Measurements from ENCODE around the gene PRRT2.
"Not testable (repeated sequence)": the region's sequence is repeated elsewhere in the genome, so short reads cannot be mapped to it uniquely, and the experiment has no call there.

PRRT2 gene

DNA sequence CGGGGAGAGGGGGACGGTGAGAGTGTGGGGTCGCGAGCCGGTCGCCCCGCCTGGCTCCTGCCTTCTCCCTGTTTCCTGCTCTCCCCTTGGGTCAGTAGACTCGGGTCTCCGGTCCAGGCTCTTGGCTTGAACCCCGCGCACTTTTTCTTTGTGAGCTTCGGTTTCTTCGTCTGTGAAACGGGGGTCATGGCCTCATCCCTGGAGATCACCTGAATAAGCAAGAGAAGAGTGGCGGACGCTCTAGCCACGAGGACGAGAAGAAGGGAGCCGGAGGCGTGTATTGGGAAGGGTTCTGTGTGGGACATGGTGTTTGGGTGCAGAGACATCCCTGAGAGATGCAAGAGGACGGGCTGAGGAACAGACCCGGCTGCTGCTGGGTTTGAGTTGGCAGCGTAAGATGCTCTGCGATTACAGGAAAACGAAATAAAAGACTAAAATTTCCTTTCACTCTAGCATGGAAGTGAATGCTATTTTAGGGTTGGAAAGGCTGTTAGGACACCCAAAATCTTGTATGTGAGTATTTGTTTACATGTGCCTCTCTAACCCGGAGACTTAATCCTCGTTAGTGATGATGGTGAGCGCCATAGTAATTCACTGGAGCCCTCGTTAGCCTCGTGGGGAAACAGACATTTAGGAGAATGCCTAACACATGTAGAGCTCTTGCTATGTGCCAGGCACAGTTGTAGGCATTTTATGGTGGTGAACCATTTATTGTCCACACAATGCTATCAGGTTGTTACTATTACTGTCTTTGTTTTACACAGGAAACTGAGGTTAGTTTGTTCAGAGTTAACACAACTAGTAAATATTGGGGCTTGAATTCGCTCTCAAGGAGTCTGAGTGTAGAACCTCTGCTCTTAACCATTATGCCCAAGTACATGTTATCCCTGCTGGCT is 20.8 kb upstream of the PRRT2 start:
- peak; percentile 29 for DNase-seq

GRCh38 chr16:29791845-29792807 is 19.9 kb upstream of the PRRT2 start:
- DNase-seq: no peak

DNA sequence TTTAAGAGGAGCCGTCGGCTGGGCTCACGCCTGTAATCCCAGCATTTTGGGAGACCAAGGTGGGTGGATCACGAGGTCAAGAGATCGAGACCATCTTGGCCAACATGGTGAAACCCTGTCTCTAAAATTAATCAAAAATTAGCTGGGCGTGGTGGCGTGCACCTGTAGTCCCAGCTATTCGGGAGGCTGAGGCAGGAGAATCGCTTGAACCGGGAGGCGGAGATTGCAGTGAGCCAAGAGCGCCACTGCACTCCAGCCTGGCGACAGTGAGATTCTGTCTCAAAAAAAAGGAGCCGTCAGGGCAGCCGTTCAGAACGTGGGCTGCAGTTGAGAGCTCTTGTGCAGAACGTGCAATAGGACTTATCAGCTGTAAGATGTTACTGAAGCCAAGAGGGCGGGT is 18.8 kb upstream of the PRRT2 start:
- not testable (repeated sequence) for DNase-seq

DNA sequence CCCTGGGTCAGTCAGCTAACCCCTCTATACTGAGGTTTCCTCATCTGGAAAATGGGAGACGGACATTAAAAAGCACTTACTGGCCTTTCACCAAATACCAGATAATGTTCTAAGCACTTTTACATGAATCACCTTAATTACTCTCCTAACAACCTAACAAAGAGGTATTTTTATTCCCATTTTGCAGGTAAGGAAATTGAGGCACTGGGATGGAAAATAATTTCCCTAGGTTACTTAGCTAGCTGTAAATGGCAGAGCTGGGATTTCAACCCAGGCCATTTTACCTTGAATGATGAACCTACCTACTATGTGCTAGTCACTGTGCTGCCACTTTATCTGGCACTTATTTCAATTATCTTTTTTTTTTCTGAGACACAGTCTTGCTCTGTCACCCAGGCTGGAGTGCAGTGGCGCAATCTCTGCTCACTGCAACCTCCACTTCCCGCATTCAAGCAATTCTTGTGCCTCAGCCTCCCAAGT is 17.7 kb upstream of the PRRT2 start:
- no peak for DNase-seq

DNA sequence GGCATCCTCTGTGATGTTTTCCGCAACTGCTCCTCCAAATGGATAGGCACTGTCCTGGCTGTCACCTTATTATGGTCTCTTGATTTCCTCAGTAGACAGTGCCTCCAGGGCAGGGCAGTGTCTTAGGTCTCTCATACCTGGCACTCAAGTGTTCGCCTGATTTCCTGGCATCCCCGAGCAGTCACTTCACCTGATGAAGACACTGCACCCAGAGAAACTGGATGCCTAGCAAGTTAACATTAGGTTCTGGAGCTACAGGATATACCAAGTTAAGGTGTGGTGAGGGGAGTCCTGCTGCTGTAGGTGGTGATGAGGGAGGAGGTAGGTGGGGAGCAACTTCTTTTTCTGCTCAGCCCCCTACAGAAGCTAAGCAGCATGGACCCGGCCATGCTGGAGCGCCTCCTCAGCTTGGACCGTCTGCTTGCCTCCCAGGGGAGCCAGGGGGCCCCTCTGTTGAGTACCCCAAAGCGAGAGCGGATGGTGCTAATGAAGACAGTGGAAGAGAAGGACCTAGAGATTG is 9.5 kb upstream of the PRRT2 start:
- DNase-seq: no peak

- no peak for DNase-seq
These were observed 8.0 kb upstream of the PRRT2 start for GRCh38 chr16:29804020-29804419.

DNA sequence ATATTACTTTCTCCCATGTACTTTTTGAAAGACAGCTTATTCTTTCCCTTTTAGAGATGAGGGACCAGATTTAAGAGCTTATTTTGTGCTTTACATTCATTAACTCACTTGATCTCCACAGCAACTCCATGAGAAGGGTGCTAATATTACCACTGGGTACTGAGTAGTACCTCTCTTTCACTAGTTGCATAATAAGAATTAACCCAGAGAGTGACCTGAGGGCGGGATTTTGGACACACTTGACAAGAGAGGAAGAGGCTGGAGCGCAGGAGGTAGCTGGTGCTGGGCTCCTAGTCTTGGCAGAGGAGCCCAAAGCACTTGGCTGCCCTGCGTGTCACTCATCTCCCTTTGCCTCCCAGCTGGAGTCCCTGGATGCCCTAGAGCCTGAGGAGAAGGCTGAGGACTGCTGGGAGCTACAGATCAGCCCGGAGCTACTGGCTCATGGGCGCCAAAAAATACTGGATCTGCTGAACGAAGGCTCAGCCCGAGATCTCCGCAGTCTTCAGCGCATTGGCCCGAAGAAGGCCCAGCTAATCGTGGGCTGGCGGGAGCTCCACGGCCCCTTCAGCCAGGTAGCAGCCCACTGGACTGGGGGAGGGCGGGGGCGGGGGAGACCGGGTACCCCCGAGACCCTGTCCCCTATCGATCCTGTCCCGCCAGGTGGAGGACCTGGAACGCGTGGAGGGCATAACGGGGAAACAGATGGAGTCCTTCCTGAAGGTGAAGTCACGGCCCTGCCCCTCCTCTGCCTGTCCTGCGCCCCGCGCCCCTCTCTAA is 7.3 kb upstream of the PRRT2 start:
- no peak for DNase-seq

- DNase-seq: peak; percentile 98
These were observed 6.5 kb upstream of the PRRT2 start for GRCh38 chr16:29805232-29806098.

- peak; percentile 84 for DNase-seq
These were observed 5.9 kb upstream of the PRRT2 start, which contains the start of gene MAZ for GRCh38 chr16:29806099-29806579. TSS of gene MAZ (plus strand) at chr16:29806529. CDS start at chr16:29806702, 173 bp downstream.

DNA sequence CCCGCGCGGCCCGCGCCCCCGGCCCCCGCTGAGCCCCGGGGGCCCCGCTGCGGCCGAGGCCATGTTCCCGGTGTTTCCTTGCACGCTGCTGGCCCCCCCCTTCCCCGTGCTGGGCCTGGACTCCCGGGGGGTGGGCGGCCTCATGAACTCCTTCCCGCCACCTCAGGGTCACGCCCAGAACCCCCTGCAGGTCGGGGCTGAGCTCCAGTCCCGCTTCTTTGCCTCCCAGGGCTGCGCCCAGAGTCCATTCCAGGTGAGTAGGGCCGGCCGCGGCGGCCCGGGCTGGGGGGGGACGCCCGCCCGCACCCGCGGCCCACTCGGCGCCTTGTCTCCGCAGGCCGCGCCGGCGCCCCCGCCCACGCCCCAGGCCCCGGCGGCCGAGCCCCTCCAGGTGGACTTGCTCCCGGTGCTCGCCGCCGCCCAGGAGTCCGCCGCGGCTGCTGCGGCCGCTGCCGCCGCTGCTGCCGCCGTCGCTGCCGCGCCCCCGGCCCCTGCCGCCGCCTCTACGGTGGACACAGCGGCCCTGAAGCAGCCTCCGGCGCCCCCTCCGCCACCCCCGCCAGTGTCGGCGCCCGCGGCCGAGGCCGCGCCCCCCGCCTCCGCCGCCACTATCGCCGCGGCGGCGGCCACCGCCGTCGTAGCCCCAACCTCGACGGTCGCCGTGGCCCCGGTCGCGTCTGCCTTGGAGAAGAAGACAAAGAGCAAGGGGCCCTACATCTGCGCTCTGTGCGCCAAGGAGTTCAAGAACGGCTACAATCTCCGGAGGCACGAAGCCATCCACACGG is 5.2 kb upstream of the PRRT2 start:
- peak; percentile 82 for DNase-seq

DNA sequence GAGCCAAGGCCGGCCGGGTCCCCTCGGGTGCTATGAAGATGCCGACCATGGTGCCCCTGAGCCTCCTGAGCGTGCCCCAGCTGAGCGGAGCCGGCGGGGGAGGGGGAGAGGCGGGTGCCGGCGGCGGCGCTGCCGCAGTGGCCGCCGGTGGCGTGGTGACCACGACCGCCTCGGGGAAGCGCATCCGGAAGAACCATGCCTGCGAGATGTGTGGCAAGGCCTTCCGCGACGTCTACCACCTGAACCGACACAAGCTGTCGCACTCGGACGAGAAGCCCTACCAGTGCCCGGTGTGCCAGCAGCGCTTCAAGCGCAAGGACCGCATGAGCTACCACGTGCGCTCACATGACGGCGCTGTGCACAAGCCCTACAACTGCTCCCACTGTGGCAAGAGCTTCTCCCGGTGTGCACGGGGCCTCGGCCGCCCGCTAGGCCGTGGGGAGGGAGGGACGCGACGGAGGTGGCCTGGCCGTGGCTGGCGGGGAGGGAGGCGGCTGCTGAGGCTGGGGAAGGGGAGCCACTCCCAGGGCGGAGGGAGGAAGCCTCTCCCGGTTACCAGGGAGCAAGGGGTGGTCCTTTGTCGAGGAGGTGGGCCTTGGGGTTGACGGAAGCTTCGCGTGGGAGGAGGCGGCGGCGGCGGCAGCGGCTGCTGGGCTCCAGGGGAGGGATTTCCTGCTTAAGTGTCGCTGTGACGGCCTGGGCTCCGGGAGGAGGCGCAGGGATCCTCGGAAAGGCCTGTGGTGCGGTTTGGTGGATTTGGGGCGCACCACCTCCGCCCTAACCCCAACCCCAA is 4.4 kb upstream of the PRRT2 start:
- DNase-seq: peak; percentile 94

- peak; percentile 65 for DNase-seq
These were observed 3.6 kb upstream of the PRRT2 start for GRCh38 chr16:29808219-29808900.

DNA sequence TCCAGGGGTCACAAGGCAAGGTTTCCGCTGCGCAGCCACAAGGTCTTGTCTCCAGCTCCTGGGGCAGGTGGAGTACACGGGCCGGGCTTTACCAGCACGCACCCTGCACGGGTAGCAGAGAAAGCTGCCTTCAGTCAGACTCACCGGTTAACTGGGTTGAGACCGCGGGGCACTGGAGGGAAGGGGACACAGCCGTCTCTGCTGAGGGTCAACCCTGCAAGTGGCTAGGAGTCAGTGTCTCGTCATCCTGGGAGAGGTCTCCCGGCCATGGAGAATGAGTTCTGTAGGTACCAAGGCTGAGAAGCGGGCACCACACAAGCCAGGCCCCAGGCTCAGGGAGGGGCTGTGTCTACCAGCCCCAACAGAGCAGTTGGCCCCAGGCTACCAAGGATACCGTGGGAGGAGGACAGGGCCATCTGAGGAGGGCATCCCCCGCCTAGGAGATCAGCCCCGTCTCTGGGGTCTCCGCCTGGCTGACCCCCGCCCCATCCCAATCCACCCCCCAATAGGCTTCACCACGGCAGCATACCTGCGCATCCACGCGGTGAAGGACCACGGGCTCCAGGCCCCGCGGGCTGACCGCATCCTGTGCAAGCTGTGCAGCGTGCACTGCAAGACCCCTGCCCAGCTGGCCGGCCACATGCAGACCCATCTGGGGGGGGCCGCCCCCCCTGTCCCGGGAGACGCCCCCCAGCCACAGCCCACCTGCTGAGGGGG is 2.8 kb upstream of the PRRT2 start:
- DNase-seq: no peak

DNA sequence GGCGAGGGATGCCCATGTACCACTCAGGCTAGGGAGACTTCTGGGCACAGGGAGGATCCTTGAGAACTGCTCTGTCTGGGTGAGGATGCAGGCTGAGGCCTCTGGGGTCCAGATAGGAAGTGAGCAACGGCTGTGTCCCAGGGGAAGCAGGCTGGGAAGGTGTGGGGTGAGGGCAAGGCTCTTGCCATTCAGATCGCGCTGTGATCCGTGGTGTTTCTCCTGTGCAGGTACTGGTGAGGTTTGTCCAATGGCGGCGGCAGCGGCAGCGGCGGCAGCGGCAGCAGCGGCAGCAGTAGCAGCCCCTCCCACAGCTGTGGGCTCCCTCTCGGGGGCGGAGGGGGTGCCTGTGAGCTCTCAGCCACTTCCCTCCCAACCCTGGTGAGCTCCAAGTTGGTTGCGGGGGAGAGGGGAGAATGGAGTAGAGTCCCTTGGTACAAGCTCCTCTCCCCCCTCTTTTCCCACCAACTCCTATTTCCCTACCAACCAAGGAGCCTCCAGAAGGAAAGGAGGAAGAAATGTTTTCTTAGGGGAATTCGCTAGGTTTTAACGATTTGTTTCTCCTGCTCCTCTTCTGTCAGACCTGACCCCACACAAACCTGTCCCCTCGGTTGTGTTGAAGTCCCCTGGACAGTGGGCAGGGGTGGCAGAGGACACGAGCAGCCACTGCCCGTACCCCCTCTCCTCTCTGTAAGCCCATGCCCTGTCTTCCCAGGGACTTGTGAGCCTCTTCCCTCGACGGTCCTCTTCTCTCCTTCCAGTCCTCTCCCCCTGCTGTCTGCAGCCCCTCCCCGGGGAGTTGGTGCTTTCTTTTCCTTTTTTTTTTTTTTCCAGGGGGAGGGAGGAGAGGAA is 1.9 kb upstream of the PRRT2 start:
- DNase-seq: peak; percentile 57

GRCh38 chr16:29810699-29811169 is 1.3 kb upstream of the PRRT2 start:
- DNase-seq: no peak

GRCh38 chr16:29811170-29811895 is 660 bp upstream of the PRRT2 start:
- peak; percentile 92 for DNase-seq
